A172 (cell line): ENCODE results near the gene LYPD4. TPM values are rescaled to one million over a fixed set of nuclear protein-coding genes. Genes with fewer than 3 reads are reported as not detected.

Source experiments
- DNase-seq: peaks from one replicate; pipeline ENCODE4 v3.0.0-alpha.2; 2015; ENCODE audit warnings: low spot score
- total RNA-seq: library from RNA; depleted of rRNA; stranded (reverse); fragments of >200 nt; shearing (Covaris generic); gene quantifications from 2 replicates; pipeline ENCODE4 v1.2.3, GENCODE V29; 2014

LYPD4 gene
- total RNA-seq, 1 experiment from 2014 or later: not detected

DNA sequence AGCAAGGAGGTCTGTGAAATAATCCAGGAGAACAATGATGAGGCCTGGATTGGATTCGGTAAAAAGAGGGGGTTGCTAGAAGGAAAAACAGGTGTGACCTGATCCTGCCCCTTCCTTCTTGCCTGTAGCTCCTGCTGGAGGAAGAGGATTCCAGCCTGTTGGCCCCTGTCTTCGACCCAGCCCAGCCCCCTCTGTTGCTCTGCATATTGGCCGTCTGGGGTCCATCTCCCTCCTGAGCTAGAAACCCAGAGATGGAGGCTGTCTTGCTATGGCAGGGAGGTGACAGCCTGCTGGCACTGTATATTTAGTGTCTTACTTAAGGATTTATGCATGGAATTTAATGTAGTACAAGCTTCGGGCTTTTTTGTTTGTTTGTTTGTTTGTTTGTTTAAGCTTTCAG lies 7.0 kb upstream of the LYPD4 start:
- DNase-seq: no peak

DNA sequence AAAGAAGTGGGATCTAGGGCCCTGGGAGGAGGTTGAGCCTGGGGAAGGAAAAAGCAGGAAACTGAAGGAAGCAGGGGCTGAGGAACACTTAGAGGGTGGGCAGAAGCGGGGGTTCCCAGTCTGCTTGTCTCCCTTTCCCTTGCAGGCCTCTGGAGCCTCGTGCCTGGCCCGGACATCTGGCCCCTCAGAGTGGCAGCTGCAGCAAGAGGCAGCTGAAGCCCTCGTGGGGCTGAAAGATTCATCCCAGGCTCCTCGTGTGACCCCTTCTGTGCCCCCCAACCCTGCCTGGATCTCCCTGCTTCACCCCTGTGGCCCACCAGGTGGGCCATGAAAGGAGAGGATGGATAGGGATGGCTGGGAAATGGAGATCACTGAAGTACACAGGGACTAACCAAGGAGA lies 5.9 kb upstream of the LYPD4 start:
- DNase-seq: no peak

DNA sequence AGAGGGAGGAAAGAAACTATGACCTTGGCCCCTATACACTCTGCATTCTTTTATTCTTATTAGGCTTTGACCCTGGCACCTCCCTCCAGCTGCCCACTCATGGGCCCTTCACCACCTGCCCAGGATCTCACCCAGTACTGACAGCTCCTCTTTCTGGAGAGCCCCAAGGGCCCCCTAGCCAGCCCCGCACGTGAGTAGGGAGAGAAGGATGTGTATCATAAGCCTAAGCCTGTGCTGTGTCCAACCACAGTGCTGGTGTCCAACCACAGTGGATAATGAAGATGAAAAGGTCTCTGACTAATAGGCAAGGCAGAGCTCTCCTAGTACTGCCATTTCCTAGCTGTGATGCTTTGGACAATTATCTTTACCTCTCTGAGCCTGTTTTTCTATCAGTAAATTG lies 4.6 kb upstream of the LYPD4 start:
- no peak for DNase-seq

DNA sequence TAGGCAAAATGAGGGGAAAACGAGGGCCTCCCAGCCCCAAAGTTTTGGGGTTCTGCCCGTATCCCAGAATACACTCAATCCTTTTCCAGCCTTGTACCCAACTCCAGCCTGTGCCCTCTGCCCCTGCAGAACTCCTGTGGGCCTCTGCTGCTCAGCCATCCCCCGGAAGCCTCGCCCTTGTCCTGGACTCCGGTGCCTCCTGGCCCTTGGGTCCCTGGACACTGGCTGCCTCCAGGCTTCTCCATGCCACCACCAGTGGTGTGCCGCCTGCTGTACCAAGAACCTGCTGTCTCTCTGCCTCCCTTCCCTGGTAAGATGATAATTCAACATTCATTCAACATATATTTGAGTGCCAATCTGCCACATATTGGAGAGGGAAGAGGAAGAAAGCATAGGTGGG lies 4.2 kb upstream of the LYPD4 start:
- DNase-seq: no peak

DNA sequence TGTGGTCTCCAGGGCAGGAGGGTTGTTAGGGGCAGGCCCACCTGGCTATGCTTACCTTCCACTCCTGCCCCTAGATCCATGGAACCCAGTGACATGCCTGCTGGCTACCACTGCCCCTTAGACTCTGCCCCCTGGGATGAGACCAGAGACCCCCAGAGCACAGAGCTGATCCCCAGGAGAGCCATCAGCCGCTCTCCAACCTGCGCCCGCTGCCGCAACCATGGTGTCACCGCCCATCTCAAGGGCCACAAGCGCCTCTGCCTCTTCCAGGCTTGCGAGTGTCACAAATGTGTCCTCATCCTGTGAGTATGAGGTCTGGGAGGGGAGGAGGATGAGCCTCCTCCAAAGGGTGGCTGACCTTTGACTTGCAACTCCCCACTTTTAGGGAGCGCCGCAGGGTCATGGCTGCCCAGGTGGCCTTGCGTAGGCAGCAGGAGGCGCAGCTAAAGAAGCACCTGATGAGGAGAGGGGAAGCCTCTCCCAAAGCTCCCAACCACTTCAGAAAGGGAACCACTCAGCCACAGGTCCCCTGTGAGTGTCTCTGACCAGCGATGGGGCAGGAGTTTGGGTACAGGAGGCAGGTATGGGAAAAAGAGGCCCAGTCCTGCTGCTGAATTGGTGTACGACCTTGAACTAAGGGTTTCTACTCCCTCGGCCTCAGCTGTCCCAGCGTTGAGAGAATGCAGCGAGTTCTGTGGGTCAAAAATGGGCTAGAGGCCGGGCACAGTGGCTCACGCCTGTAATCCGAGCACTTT lies 3.0 kb upstream of the LYPD4 start:
- DNase-seq: no peak

DNA sequence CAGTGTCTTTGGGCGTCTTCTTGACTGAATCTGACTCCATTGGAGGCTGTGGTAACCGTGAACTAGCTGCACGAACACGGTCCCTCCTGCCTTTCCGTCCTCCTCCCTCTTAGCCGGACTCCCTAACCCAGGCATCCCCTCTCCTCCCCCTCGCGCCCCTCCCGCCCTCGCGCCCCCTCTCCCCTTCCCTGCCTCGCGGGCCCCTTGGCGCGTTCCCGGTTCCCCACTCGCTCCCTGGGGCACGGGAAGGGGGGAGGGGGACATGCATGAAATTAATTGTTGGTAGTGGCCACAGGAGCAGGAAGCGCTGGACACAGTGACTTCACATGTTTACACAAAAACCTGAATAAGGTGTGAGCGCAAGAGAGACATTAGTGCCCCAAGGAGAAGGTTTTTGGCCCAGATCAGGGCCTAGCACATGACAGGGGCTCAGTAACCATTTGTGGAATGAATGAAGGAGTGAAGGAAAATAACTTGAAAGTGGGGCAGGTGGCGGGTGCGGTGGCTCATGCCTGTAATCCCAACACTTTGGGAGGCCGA lies 638 bp upstream of the LYPD4 start:
- no peak for DNase-seq

DNA sequence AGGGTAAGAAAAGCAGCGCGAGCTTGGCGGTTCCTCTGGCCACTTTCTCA lies 343 bp upstream of the LYPD4 start, which contains the start of gene DMRTC2:
Gene DMRTC2 (plus strand): TSS at position 42 of the 50 bp plus-strand sequence. CDS start 2,387 bp downstream, outside the sequence.
- no peak for DNase-seq

DNA sequence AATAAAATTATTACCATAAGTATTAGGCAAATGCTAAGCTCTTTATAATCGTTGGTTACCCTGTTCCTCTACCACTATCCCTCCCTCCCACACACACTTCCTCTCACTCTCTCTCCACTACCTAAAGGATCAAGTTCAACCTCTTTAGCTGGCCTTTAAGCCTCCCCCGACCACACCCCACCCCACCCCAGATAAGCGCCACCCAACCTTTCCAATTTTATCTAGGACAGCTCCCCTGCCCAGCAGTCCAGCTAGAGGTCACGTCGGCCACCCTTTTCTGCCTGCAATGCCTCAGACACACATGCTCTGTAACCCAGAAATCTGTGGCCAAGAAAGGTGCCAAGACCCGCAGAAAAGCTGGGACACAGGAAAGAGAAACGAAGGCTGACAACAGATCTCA lies 1.1 kb downstream of the LYPD4 start:
- no peak for DNase-seq

DNA sequence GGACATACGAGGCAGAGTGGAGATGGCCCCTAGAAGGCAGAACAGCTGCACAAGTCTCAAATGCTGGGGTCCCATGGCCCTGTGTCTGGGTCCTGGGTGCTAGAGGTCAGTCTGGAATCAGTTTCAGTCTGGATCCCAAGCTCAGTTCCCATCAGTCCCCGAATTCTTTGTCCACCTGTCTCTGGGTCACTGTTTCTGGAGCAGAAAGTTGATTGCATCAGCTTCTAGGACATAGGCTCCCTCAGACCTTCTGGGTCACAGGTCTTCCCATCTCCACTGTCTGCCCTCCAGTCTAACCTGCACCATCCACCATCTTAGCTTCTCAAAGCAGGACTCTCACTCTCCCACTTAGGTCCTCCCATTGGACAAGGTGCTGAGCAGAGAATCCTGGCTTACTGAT lies 5.3 kb downstream of the LYPD4 start:
- DNase-seq: no peak

DNA sequence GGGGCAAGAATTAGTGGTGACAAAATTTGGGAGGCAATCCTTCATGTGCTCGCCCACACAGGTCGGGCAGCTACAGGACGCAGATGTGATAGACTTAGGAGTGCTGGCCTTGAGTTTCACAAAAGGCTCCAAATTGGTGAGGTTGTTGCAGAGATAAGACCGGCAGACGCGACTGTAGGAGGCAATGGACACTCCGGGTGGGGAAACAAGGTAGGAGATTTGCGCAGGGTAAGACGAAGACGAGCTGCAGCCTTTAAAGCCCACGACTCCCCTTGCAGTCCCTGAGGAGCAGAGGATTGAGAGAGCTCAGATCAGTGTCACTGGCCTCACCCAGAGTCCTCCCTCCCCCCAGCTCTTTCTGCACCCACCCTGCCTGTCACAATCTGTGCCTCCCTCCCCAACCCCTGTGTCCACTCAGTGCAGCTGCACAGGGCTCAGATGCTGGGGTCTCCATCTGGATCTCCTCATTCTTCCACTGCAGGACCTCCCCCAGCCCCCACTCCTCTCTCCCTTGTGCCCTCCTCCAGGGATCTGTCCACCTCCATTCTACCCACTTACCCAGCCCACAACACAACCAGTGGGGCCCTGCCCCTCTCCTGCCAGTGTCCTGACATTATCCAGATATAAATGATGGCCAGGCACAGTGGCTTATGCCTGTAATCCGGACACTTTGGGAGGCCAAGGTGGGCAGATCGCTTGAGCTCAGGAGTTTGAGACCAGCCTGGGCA lies 6.3 kb downstream of the LYPD4 start:
- no peak for DNase-seq

DNA sequence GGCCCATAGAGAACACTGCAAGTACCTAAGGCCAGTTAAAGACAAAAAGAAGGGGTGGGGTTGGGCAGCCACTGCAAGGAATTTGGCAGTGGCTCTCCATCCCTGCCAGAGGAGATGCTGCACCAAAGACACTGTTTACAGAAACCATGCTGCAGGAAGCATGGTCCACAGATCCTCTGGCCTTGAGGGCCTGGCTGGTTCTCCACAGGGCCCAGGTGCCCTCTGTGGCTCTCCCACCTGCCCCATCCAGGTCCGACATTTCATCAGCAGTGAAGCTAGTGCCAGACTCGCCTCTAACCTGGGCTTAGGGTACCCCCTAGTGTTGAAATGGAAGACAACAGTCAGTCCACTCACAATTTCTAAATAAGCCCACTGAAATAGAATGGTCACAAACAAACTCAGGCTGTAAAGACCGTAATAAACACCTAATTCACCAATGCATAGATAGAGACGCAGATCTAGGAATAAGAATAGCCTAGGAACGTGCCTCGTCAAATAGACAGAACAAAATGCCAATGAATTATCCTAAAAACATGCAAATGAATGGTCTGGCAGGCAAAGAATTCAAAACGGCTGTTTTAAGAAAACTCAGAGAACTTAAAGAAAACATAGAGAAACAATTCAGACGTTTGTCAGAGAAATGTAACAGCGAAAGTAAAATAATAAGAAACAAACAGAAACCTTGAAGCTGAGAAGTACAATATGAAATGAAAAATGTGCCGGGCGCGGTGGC lies 23.3 kb downstream of the LYPD4 start:
- peak; percentile 51 for DNase-seq

DNA sequence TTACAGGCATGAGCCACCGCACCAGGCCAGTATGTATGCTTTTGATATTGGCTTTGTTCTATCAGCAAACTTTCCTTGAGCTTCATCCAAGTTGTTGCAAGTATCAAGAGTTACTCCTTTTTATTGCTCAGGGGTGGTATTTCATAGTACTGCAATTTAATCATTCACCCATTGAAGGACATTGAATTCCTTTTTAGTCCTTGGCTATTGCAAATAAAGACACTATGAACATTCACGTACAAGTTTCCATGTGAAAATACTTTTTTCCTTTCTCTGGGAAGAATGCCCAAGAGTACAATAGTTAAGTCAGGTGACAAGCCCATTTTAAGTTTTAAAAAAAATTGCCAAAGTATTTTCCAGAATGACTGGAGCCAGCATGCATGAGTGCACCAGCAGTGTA lies 27.7 kb downstream of the LYPD4 start:
- no peak for DNase-seq

DNA sequence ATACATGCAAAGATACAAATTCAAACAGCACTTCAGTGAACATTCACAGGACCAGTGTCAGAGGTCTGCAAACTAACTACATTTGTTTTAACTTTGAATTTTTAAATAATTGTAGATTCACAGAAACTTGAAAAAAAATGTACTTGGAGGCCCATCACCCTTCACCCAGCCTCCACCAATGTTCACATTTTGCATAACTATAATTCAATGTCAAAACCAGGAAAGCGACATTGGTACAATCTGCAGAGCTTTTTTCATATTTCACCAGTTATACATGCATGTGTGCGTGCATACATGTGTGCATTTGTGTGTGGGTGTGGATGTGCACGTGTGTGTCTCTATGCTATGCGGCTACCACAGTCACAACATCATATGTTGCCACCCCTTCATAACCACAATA lies 29.2 kb downstream of the LYPD4 start:
- DNase-seq: no peak

DNA sequence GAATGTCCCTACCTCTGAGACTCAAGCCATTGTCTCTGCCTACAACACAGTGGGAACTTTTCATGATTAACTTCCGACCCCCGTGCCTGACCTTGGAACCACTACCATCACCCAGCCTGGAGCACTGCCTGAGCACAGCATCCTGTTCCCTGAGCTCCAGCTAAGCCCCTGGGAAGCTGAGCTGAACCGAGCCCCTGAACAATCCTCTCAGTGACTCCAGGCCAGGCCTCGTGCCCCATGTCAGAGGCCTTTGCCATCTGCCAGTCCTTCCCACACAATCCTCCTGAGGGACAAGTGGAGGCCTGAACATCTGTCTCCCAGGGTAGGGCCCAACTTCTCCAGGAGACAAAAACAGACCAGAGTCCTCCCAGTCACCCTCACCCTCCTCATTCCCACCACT lies 30.6 kb downstream of the LYPD4 start:
- DNase-seq: no peak

DNA sequence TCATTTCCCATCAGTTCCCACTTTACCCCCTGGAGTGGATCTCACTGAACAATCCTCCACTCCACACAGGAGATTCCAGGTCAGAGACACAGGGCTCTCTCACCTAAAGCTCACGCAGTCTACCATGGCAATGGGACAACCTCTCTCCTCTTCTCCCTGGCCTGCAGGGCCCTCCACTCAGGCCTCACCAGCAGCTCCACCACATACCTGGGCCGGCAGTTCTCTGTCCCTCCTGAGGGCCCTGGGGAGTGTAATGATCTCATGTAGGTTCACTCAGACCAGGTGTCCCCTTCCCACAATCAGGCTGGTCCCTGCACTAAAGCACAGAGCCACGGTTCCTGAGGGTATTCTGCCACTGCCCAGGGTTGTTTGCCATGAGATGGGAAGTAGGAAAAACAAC lies 32.5 kb downstream of the LYPD4 start:
- no peak for DNase-seq

DNA sequence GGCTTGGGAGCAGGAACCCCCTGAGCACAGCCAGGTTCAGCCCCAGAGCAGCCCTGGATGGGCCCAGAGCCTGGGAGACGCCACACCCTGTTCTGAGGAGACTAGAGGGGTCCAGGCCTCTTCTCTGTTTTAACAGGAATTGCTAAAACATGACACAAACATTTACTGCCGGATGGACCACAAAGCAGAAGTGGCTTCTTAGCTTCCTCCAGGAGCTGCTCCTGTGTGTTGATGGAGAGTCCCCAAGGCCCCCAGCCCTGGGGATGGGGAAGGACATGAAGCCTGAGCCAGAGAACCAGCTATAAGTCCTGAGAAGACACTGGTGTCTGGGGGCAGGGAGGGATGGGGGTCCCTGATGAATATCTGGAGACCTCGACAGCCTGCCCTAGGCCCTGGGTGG lies 33.4 kb downstream of the LYPD4 start:
- no peak for DNase-seq

DNA sequence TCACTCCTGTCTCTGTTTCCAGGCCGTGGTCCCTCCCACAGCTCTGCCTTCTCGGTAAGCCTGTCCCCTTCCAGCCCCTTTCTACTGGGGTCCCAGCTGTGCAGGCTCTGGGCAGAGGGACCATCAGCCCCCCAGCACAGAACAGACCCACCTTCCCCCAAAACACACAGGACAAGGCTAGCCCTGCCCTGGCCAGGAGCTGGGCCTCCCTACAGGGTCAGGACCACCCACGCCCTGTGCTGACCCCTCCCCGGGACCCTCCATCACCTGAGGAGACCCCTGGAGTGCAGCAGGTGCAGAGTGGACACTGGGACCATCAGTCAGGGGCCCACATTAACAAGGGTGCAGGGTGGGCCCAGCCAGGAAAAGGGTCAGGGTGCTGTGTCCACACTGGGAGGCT lies 34.2 kb downstream of the LYPD4 start:
- DNase-seq: no peak

DNA sequence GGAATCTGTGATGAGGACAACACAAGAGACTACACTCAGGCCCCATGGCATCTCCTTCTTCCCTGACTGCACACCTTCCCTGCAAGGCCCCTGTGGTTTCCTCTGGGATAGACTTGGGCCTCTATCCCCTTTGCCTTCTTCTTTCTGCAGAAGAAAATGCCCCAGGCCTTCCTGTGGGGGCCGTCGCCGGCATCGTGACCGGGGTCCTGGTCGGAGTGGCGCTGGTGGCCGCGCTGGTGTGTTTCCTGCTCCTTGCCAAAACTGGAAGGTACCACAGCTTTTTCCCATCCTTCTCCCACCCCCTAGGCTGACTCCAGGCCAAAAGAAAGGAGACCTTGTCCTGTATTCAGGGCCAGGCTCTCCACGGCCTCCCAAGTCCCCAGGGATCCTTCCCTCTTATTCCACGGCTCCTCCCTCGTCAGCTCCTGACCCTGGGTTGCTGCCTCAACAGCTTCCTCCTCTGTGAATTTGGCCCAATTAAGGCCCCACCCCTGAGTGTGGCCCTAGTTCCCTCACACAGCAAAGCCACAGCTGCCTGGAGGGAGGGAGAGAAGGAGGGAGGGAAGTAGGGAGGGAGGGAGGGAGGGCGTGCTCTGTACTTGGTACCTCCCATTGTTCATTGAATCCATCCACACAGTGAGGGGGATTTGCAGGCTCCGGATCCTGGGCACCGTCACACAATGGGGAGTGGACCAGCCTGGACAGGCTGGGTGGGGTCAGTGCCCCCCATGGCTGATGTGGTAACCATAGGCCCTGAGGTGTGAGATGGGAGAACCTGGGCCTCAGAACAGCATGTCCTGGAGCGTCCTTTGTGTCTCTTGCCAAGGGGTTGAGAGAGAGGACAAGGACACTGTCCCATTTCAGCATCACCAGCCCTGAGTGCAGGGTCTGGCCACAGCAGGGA lies 35.6 kb downstream of the LYPD4 start:
- DNase-seq: no peak

DNA sequence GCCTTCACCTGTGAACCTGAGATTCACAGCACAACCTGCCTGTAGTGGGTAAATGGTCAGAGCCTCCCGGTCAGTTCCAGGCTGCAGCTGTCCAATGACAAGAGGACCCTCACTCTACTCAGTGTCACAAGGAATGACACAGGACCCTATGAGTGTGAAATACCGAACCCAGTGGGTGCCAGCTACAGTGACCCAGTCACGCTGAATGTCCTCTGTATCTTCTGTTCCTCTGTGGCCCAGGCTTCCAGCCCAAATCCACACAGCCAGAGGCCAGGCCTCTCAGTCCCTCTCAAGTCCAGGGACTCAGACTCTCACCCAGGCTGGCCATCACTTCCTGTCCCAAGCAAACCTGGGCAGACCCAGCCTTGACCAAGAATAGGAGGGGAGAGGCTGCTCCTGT lies 37.3 kb downstream of the LYPD4 start:
- no peak for DNase-seq

DNA sequence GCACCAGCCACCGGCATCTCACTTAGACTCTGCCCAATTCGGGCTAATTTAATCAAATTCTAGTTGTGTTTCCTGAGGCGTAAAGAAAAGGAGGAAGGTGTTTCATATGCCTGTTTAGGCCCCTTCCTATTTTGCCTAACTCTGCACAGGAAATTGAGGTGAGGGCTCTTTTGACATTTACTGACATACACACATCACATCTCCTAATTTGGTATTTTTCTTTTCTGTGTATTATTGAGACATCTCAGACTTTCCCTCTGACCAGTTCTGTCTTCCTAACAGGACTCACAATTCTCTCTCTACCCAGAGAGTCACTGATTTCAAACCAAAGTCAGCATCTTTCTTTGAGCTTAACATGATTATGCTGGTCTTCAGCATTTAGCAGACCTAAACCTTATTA lies 40.1 kb downstream of the LYPD4 start:
- DNase-seq: no peak

DNA sequence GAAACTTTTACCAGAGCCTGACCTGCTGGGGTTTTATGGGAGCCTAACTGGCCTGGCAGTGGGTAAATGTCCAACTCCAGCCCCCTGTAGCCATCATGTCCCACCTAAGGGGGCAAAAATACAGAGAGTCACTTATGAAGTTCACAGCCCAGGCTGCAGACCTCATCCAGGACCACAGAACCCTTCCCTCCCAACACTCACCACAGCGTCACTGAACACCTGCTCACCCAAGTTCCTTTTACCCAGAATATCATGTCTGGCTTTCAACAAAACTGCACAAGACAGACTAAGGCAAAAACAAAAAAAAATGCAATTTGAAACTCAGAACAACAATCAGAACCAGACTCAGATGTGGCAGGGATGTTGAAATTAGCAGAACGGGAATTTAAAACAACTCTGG lies 41.7 kb downstream of the LYPD4 start:
- DNase-seq: no peak

DNA sequence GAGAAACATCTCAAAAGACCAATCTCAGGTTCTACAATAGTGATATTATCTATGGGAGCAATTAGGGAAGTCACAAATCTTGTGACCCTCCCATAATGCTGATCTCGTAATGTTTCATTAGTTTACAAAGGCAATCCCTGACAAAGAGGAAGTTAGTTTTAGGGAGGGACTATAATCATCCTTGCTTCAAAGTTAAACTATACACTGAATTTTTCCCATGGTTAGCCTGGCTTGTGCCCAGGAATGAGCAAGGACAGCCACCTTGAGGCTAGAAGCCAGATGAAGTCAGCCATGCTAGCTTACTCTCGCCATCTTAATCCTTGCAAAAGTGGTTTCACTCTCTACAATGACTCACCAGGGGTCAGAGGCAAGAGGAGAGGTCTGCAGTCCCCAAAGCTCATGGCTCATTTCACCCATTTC lies 42.7 kb downstream of the LYPD4 start:
- DNase-seq: no peak
